GM23338 (cell line): ENCODE results near the gene S100A13. TPM values are rescaled to one million over a fixed set of nuclear protein-coding genes. Genes with fewer than 3 reads are reported as not detected.

Experiments
- ATAC-seq: fragments of 200-7000 bp; cut with Tn5 transposase; 3 replicates; pipeline ENCODE4 v1.9.1; 2020
- DNase-seq: peaks from one replicate; pipeline ENCODE4 v3.0.0-alpha.2; 2015; ENCODE audit warnings: low spot score
- H2AFZ ChIP-seq: fragments of 200-600 bp; sonication (generic); 2 replicates; pipeline ENCODE4 v1.8.0; 2016; ENCODE audit warnings: antibody characterized with exemption, mild to moderate bottlenecking, moderate library complexity
- H3F3A ChIP-seq: fragments of 200-600 bp; sonication (generic); replicated peaks from 2 replicates; pipeline ENCODE4 v1.8.0; 2017; ENCODE audit warnings: antibody characterized with exemption, mixed run types, low read depth
- H3K27ac ChIP-seq: fragments of 200-600 bp; sonication (generic); 2 replicates; pipeline ENCODE4 v1.6.1; 2016; ENCODE audit warnings: low read depth
- H3K27me3 ChIP-seq: fragments of 200-600 bp; sonication (generic); 2 replicates; pipeline ENCODE4 v1.8.0; 2016; ENCODE audit warnings: mild to moderate bottlenecking, mixed run types, moderate library complexity; ENCODE audit not compliant: insufficient read depth
- H3K36me3 ChIP-seq: fragments of 200-600 bp; sonication (generic); 2 replicates; pipeline ENCODE4 v1.8.0; 2016; ENCODE audit warnings: mild to moderate bottlenecking; ENCODE audit not compliant: insufficient read depth
- H3K4me1 ChIP-seq: fragments of 200-600 bp; sonication (generic); 2 replicates; pipeline ENCODE4 v1.8.0; 2016; ENCODE audit warnings: mild to moderate bottlenecking, moderate library complexity; ENCODE audit not compliant: insufficient read depth
- H3K4me2 ChIP-seq: fragments of 200-600 bp; sonication (generic); 2 replicates; pipeline ENCODE4 v1.7.1; 2017; ENCODE audit warnings: mixed run types
- H3K4me3 ChIP-seq: fragments of 200-600 bp; sonication (generic); 2 replicates; pipeline ENCODE4 v1.6.1; 2016; ENCODE audit warnings: mixed run types
- H3K79me2 ChIP-seq: fragments of 200-600 bp; sonication (generic); replicated peaks from 2 replicates; pipeline ENCODE4 v1.8.0; 2017; ENCODE audit warnings: mild to moderate bottlenecking; ENCODE audit not compliant: insufficient read depth
- H3K9me2 ChIP-seq: fragments of 200-600 bp; sonication (generic); 2 replicates; pipeline ENCODE4 v1.8.0; 2017; ENCODE audit not compliant: insufficient read depth
- H4K20me1 ChIP-seq: fragments of 200-600 bp; sonication (generic); replicated peaks from 2 replicates; pipeline ENCODE4 v1.8.0; 2017; ENCODE audit warnings: mild to moderate bottlenecking; ENCODE audit not compliant: insufficient read depth
- H3K27ac Mint-ChIP-seq: 2 replicates; pipeline ENCODE4 v1.8.0; 2020; ENCODE audit warnings: inconsistent platforms, mild to moderate bottlenecking, moderate library complexity, mixed read lengths
- H3K27me3 Mint-ChIP-seq: 3 replicates; pipeline ENCODE4 v1.8.0; 2022; ENCODE audit warnings: low read depth, mild to moderate bottlenecking, moderate library complexity, mixed read lengths, inconsistent platforms; ENCODE audit not compliant: insufficient read depth, poor library complexity
- H3K36me3 Mint-ChIP-seq: 3 replicates; pipeline ENCODE4 v1.8.0; 2021; ENCODE audit warnings: low read depth, mild to moderate bottlenecking, inconsistent platforms, moderate library complexity, mixed read lengths
- H3K4me1 Mint-ChIP-seq: 3 replicates; pipeline ENCODE4 v1.8.0; 2020; ENCODE audit warnings: mild to moderate bottlenecking, inconsistent platforms, mixed read lengths
- H3K4me3 Mint-ChIP-seq: 3 replicates; pipeline ENCODE4 v1.8.0; 2021; ENCODE audit warnings: moderate library complexity, mild to moderate bottlenecking, inconsistent platforms, mixed read lengths
- H3K9me3 Mint-ChIP-seq: 3 replicates; pipeline ENCODE4 v1.8.0; 2020; ENCODE audit warnings: moderate library complexity, mild to moderate bottlenecking, inconsistent platforms, mixed read lengths
- EZH2 ChIP-seq: fragments of 200-600 bp; sonication (generic); IDR thresholded peaks from one replicate; pipeline ENCODE4 v1.8.0; 2017; ENCODE audit warnings: antibody characterized with exemption, mild to moderate bottlenecking, low read depth; ENCODE audit not compliant: unreplicated experiment
- EZH2phosphoT487 ChIP-seq: fragments of 200-600 bp; sonication (generic); IDR thresholded peaks from one replicate; pipeline ENCODE4 v1.8.1; 2018; ENCODE audit warnings: antibody characterized with exemption; ENCODE audit not compliant: unreplicated experiment
- JUNB ChIP-seq: IDR thresholded peaks from one replicate; pipeline ENCODE4 v1.6.1; 2016; ENCODE audit warnings: antibody characterized with exemption; ENCODE audit not compliant: unreplicated experiment
- NANOG ChIP-seq: IDR thresholded peaks from 2 replicates; pipeline ENCODE4 v1.6.1; 2016; ENCODE audit warnings: antibody characterized with exemption, borderline replicate concordance
- POLR2AphosphoS5 ChIP-seq: IDR thresholded peaks from 2 replicates; pipeline ENCODE4 v1.6.1; 2016; ENCODE audit warnings: antibody characterized with exemption, low read depth
- STAT1 ChIP-seq: IDR thresholded peaks from one replicate; pipeline ENCODE4 v1.6.1; 2016; ENCODE audit warnings: antibody characterized with exemption; ENCODE audit not compliant: unreplicated experiment
- ZNF331 ChIP-seq: fragments of 250-450 bp; sonication (Bioruptor Pico); IDR thresholded peaks from 2 replicates; pipeline ENCODE4 v1.5.0; 2020; ENCODE audit warnings: low read depth, mild to moderate bottlenecking, moderate library complexity
- ZNF462 ChIP-seq: fragments of 250-450 bp; sonication (Bioruptor Pico); IDR thresholded peaks from 2 replicates; pipeline ENCODE4 v1.5.0; 2020; ENCODE audit warnings: mild to moderate bottlenecking, moderate library complexity
- polyA plus RNA-seq: library from polyadenylated mRNA; unstranded; fragments of >200 nt; fragmentation: Nextera tagmentation; extraction: Ambion mirVana; gene quantifications from 2 replicates; pipeline ENCODE4 v1.2.1, GENCODE V29; 2016
- total RNA-seq: library from RNA; depleted of rRNA; stranded (reverse); fragments of >200 nt; shearing (Covaris generic); gene quantifications from 2 replicates; pipeline ENCODE4 v1.2.3, GENCODE V29; 2014
- TF ChIP-seq, protein P1 (sequence below), 2 experiments: fragments of 200-600 bp in 1 of 2; sonication (generic) in 1 of 2; conservative IDR thresholded peaks; 2 replicates each; pipeline versions ENCODE4 v1.5.1 to v1.6.1; 2016 to 2017; ENCODE audit warnings: antibody characterized with exemption in 2 of 2, low read depth in 2 of 2, mild to moderate bottlenecking in 2 of 2, moderate library complexity in 1 of 2
- TF ChIP-seq, protein P2 (sequence below): IDR thresholded peaks from 2 replicates; pipeline ENCODE4 v1.6.1; 2016; ENCODE audit warnings: antibody characterized with exemption

Gene S100A13
- total and polyA plus RNA-seq, 2 experiments from 2014 or later, result 32.7 to 165 TPM

DNA sequence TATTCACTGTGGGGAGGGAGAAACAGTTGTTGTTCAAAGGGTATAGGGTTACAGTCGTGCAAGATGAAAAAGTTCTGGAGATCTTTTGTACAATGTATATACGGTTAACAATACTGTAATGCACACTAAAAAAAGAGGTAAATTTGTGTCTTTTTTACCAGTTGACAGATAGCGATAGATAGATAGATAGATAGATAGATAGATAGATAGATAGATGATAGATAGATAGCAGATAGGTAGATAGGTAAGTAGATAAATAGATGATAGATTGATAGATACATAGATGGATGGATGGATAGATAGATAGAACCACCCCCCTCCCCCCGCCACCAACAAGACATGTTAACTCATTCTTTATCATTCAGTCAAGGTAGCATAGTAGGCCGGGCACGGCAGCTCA is 24.6 kb downstream of the S100A13 start:
- Histone ChIP-seq H3K36me3 (no peaks in the 10 kb centered on the region), H3K27me3 (no peaks in the 10 kb centered on the region), H3K4me2 (no peak overlapping the region), H3K4me1 (peaks cover 28% of the 10 kb centered on the region), H4K20me1 (no peaks in the 10 kb centered on the region), H3K27ac (no peak overlapping the region), H3F3A (0 out of 2 replicates have a peak, but pooled peaks cover 11% of the 10 kb centered on the region), H3K9me2 (no peaks in the 10 kb centered on the region), H3K4me3 (no peak overlapping the region), H3K79me2 (no peaks in the 10 kb centered on the region), H2AFZ (no peak overlapping the region)
- H3K36me3 Mint-ChIP-seq, result no peaks in the 10 kb centered on the region; the same call in 1 of the 3 replicates
- DNase-seq (no peak), ATAC-seq (no peak)
- peaks cover 8% of the 10 kb centered on the region for H3K27me3 Mint-ChIP-seq
- TF ChIP-seq EZH2phosphoT487 (no peak), ZNF331 (no peak), STAT1 (no peak), POLR2AphosphoS5 (no peak)
- TF ChIP-seq, protein P1, sequence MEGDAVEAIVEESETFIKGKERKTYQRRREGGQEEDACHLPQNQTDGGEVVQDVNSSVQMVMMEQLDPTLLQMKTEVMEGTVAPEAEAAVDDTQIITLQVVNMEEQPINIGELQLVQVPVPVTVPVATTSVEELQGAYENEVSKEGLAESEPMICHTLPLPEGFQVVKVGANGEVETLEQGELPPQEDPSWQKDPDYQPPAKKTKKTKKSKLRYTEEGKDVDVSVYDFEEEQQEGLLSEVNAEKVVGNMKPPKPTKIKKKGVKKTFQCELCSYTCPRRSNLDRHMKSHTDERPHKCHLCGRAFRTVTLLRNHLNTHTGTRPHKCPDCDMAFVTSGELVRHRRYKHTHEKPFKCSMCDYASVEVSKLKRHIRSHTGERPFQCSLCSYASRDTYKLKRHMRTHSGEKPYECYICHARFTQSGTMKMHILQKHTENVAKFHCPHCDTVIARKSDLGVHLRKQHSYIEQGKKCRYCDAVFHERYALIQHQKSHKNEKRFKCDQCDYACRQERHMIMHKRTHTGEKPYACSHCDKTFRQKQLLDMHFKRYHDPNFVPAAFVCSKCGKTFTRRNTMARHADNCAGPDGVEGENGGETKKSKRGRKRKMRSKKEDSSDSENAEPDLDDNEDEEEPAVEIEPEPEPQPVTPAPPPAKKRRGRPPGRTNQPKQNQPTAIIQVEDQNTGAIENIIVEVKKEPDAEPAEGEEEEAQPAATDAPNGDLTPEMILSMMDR (conservative IDR thresholded peaks at IDR 0.05; ENCODE audit: low read depth in 2 of 2), result no peak
- no peaks in the 10 kb centered on the region for H3K9me3 Mint-ChIP-seq
- peaks cover 23% of the 10 kb centered on the region for H3K4me1 Mint-ChIP-seq
- H3K4me3 Mint-ChIP-seq, result no peak overlapping the region
- H3K27ac Mint-ChIP-seq, result no peak overlapping the region

- H3K4me3 ChIP-seq, result no peak overlapping the region
- Mint-ChIP-seq H3K4me1 (peaks cover 18% of the 10 kb centered on the region), H3K36me3 (no peaks in the 10 kb centered on the region), H3K4me3 (no peak overlapping the region; the same call in 2 of the 3 replicates), H3K9me3 (no peaks in the 10 kb centered on the region), H3K27ac (peak overlapping the region; percentile 71), H3K27me3 (peaks cover 8% of the 10 kb centered on the region)
- H3F3A ChIP-seq, result 0 out of 2 replicates have a peak, but pooled peaks cover 11% of the 10 kb centered on the region
- no peaks in the 10 kb centered on the region for H3K79me2 ChIP-seq
- no peaks in the 10 kb centered on the region for H3K9me2 ChIP-seq
- H3K4me2 ChIP-seq, result peak overlapping the region; percentile 67
- ATAC-seq (no peak), DNase-seq (no peak)
- H3K36me3 ChIP-seq, result no peaks in the 10 kb centered on the region
- no peaks in the 10 kb centered on the region for H4K20me1 ChIP-seq
- no peaks in the 10 kb centered on the region for H3K27me3 ChIP-seq
- H2AFZ ChIP-seq, result peak overlapping the region; percentile 80; the same call in 1 of the 2 replicates
- H3K27ac ChIP-seq, result 0 out of 2 replicates have a peak overlapping the region, but pooled peaks have one; percentile 69
- H3K4me1 ChIP-seq, result peaks cover 13% of the 10 kb centered on the region
- no peak for TF ChIP-seq POLR2AphosphoS5
- TF ChIP-seq, protein P1 (conservative IDR thresholded peaks at IDR 0.05; ENCODE audit: low read depth in 2 of 2), result no peak
- TF ChIP-seq JUNB, result no peak
- TF ChIP-seq, protein P2, sequence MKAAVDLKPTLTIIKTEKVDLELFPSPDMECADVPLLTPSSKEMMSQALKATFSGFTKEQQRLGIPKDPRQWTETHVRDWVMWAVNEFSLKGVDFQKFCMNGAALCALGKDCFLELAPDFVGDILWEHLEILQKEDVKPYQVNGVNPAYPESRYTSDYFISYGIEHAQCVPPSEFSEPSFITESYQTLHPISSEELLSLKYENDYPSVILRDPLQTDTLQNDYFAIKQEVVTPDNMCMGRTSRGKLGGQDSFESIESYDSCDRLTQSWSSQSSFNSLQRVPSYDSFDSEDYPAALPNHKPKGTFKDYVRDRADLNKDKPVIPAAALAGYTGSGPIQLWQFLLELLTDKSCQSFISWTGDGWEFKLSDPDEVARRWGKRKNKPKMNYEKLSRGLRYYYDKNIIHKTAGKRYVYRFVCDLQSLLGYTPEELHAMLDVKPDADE, result no peak
- TF ChIP-seq EZH2, result no peak
- TF ChIP-seq EZH2phosphoT487, result no peak
- TF ChIP-seq NANOG, result no peak
- TF ChIP-seq ZNF462, result no peak
Observed at GRCh38 chr1:153599847-153600246, 27.5 kb downstream of the S100A13 start.
